Measurements from ENCODE around the gene ARHGEF5.
"Not testable (repeated sequence)": the region's sequence is repeated elsewhere in the genome, so short reads cannot be mapped to it uniquely, and the experiment has no call there.

The ARHGEF5 gene

GRCh38 chr7:144355176-144355822, at the start of gene ARHGEF5:
ARHGEF5 (plus strand) TSS chr7:144355402; CDS start chr7:144362670, 7,268 bp downstream.
- DNase-seq (ENCODE audit: low spot score), result not testable (repeated sequence)

GRCh38 chr7:144309702-144310101, 45.5 kb upstream of the ARHGEF5 start:
- not testable (repeated sequence) for DNase-seq (ENCODE audit: low spot score)

GRCh38 chr7:144311218-144311617, 44.0 kb upstream of the ARHGEF5 start:
- DNase-seq (ENCODE audit: low spot score), result not testable (repeated sequence)

GRCh38 chr7:144311872-144312469, 43.2 kb upstream of the ARHGEF5 start, which contains the start of gene OR2A1:
OR2A1 (plus strand) TSS chr7:144312419; CDS start chr7:144318125, 5,706 bp downstream.
- not testable (repeated sequence) for DNase-seq (ENCODE audit: low spot score)

- not testable (repeated sequence) for DNase-seq (ENCODE audit: low spot score)
These were observed 37.7 kb upstream of the ARHGEF5 start for GRCh38 chr7:144317537-144317936.

- not testable (repeated sequence) for DNase-seq (ENCODE audit: low spot score)
These were observed 35.7 kb upstream of the ARHGEF5 start for GRCh38 chr7:144319547-144319946.

GRCh38 chr7:144321677-144322206, 33.5 kb upstream of the ARHGEF5 start:
- not testable (repeated sequence) for DNase-seq (ENCODE audit: low spot score)

- DNase-seq (ENCODE audit: low spot score), result not testable (repeated sequence)
These were observed 31.8 kb upstream of the ARHGEF5 start for GRCh38 chr7:144323359-144323758.

- not testable (repeated sequence) for DNase-seq (ENCODE audit: low spot score)
These were observed 29.3 kb upstream of the ARHGEF5 start for GRCh38 chr7:144325868-144326267.

GRCh38 chr7:144330044-144330443, 25.2 kb upstream of the ARHGEF5 start:
- DNase-seq (ENCODE audit: low spot score), result not testable (repeated sequence)

- DNase-seq (ENCODE audit: low spot score), result not testable (repeated sequence)
These were observed 23.8 kb upstream of the ARHGEF5 start for GRCh38 chr7:144331221-144331995.

- not testable (repeated sequence) for DNase-seq (ENCODE audit: low spot score)
These were observed 23.3 kb upstream of the ARHGEF5 start for GRCh38 chr7:144331996-144332288.

GRCh38 chr7:144348625-144349024, 6.6 kb upstream of the ARHGEF5 start:
- not testable (repeated sequence) for DNase-seq (ENCODE audit: low spot score)

- DNase-seq (ENCODE audit: low spot score), result peak; percentile 48
These were observed 3.5 kb upstream of the ARHGEF5 start for GRCh38 chr7:144351667-144352066.

- not testable (repeated sequence) for DNase-seq (ENCODE audit: low spot score)
These were observed 983 bp downstream of the ARHGEF5 start for GRCh38 chr7:144356185-144356584.

GRCh38 chr7:144356860-144357259, 1.7 kb downstream of the ARHGEF5 start:
- not testable (repeated sequence) for DNase-seq (ENCODE audit: low spot score)

- not testable (repeated sequence) for DNase-seq (ENCODE audit: low spot score)
These were observed 6.9 kb downstream of the ARHGEF5 start for GRCh38 chr7:144362061-144362460.

- not testable (repeated sequence) for DNase-seq (ENCODE audit: low spot score)
These were observed 10.3 kb downstream of the ARHGEF5 start for GRCh38 chr7:144365523-144365922.

- not testable (repeated sequence) for DNase-seq (ENCODE audit: low spot score)
These were observed 12.0 kb downstream of the ARHGEF5 start for GRCh38 chr7:144367250-144367649.

GRCh38 chr7:144369221-144369620, 14.0 kb downstream of the ARHGEF5 start:
- not testable (repeated sequence) for DNase-seq (ENCODE audit: low spot score)

GRCh38 chr7:144378651-144379050, 23.4 kb downstream of the ARHGEF5 start:
- DNase-seq (ENCODE audit: low spot score), result no peak

- no peak for DNase-seq (ENCODE audit: low spot score)
These were observed 24.7 kb downstream of the ARHGEF5 start for GRCh38 chr7:144379776-144380384.

Measured in globus pallidus (tissue), 1 donor.